ENCODE measurements around the gene TRIM8.

- TF ChIP-seq CTCF (conservative IDR thresholded peaks at IDR 0.05; ENCODE audit: low read depth, low read length) (no peak), EZH2 (IDR thresholded peaks at IDR 0.05; ENCODE audit: low read length, unreplicated experiment) (no peak)
Measured at GRCh38 chr10:102632394-102633111, 11.7 kb upstream of the TRIM8 start.

All from PC-3 (cell line).